K562 (cell line): ENCODE results near the gene BMP10. TPM values are rescaled to one million over a fixed set of nuclear protein-coding genes. Genes with fewer than 3 reads are reported as not detected.

ENCODE experiments used
- BCLAF1 ChIP-seq, 2 experiments: fragments of 450-650 bp in 1 of 2; IDR thresholded peaks; 2 replicates each; pipeline ENCODE4 v1.6.1; 2011 to 2017; ENCODE audit warnings: low read depth in 2 of 2, antibody characterized with exemption in 1 of 2, borderline replicate concordance in 1 of 2, low read length in 1 of 2, mild to moderate bottlenecking in 1 of 2, mixed read lengths in 1 of 2; ENCODE audit not compliant: control insufficient read depth in 1 of 2
- CBFB ChIP-seq: sonication (generic); formaldehyde crosslinking; IDR thresholded peaks from 2 replicates; pipeline ENCODE4 v1.4.0; 2020; ENCODE audit warnings: mild to moderate bottlenecking, missing genetic modification reagents
- CREB3L1 ChIP-seq: fragments of 450-650 bp; IDR thresholded peaks from 2 replicates; pipeline ENCODE4 v1.6.1; 2014; ENCODE audit warnings: low read depth, mild to moderate bottlenecking, moderate library complexity, borderline replicate concordance
- CXXC5 ChIP-seq: fragments of 250-450 bp; sonication (Bioruptor Pico); IDR thresholded peaks from 2 replicates; pipeline ENCODE4 v1.8.0; 2022; ENCODE audit warnings: inconsistent platforms, mild to moderate bottlenecking, moderate library complexity
- LARP7 ChIP-seq: fragments of 450-650 bp; IDR thresholded peaks from 2 replicates; pipeline ENCODE4 v1.6.1; 2016
- MGA ChIP-seq: fragments of 450-650 bp; IDR thresholded peaks from 2 replicates; pipeline ENCODE4 v1.6.1; 2016; ENCODE audit warnings: mild to moderate bottlenecking, moderate library complexity
- TARDBP ChIP-seq: fragments of 450-650 bp; IDR thresholded peaks from 2 replicates; pipeline ENCODE4 v1.6.1; 2016
- TEAD2 ChIP-seq: fragments of 450-650 bp; IDR thresholded peaks from 2 replicates; pipeline ENCODE4 v1.6.1; 2016; ENCODE audit warnings: missing genetic modification characterization, control low read depth, missing compliant biosample characterization
- USF1 ChIP-seq: sonication (generic); formaldehyde crosslinking; IDR thresholded peaks from 2 replicates; pipeline ENCODE4 v1.9.0; 2022; ENCODE audit warnings: mild to moderate bottlenecking, missing genetic modification reagents
- polyA plus RNA-seq, 8 experiments: library from polyadenylated mRNA; depleted of rRNA in 4 of 8; stranded (reverse) in 5 of 8; unstranded in 3 of 8; fragments of >200 nt; fragmentation: Nextera tagmentation in 2 of 8; fragmentation: Illumina TruSeq in 1 of 8; extraction: Ambion mirVana in 2 of 8; extraction: Trizol in 1 of 8; gene quantifications; 2 replicates each; pipeline versions ENCODE4 v1.2.1 to v1.2.3, GENCODE V29; 2011 to 2014; ENCODE audit warnings: inconsistent platforms in 1 of 8, missing spikeins in 1 of 8
- total RNA-seq, 7 experiments: library from RNA; depleted of rRNA in 6 of 7; stranded (reverse); fragments of >200 nt in 6 of 7; fragmentation: Illumina TruSeq in 2 of 7; extraction: Trizol in 2 of 7; gene quantifications; 2 replicates each; pipeline versions ENCODE4 v1.2.1 to v1.2.3, GENCODE V29; 2011 to 2021; ENCODE audit warnings: low replicate concordance in 1 of 7

Gene BMP10
- total and polyA plus RNA-seq, 9 of the 15 experiments (the other 6 are each of a cell fraction or from before 2014, with no cell fraction given), result 0.11 to 0.91 (median 0.43) TPM

- TF ChIP-seq MGA (peak; percentile 81), CREB3L1 (peak; percentile 20; the same call in 1 of the 2 replicates), LARP7 (no peak), USF1 (peak; percentile 92), BCLAF1 (IDR thresholded peaks at IDR 0.05; ENCODE audit: borderline replicate concordance in 1 of 2, control insufficient read depth in 1 of 2, low read depth in 2 of 2, low read length in 1 of 2) (no peak), CBFB (0 out of 2 replicates have a peak, but pooled peaks have one; percentile 49), TARDBP (0 out of 2 replicates have a peak, but pooled peaks have one; percentile 22), TEAD2 (peak; percentile 90), CXXC5 (CRISPR knock-in tag) (peak; percentile 94)
Measured at GRCh38 chr2:68828887-68829708, 42.1 kb downstream of the BMP10 start (continued).
